Measurements from ENCODE around the gene UROC1. TPM values are rescaled to one million over a fixed set of nuclear protein-coding genes. Genes with fewer than 3 reads are reported as not detected.

Gene UROC1
- total RNA-seq, 6 experiments from 2014 or later: not detected

DNA sequence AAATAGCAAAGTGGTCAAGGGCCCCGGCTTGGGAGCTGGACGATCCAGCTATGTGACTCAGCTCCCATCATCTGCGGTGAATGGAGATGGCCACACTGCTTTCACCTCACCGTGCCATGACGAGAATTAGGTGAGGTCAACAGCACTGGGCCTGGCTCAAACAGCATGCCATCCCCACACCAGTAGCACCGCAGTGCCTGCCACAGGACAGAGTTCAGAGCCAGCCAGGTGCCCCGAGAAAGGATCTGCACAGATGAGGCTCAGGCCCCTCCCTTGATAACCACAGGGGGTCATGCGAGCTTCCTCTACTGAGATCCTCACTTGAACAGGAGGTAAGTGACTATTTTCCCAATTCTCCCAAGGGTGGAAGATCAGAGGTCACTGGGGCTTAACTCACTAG is 71.3 kb downstream of the UROC1 start:
- H3K9me3 Mint-ChIP-seq: no peaks in the 10 kb centered on the region
- H3K4me1 Mint-ChIP-seq (ENCODE audit: low read depth): peaks cover 15% of the 10 kb centered on the region
- H3K27me3 Mint-ChIP-seq (ENCODE audit: insufficient read depth): peaks cover 3% of the 10 kb centered on the region; the same call in 1 of the 2 replicates
- no peak for DNase-seq
- no peak for TF ChIP-seq CTCF (IDR thresholded peaks at IDR 0.05)
- no peak overlapping the region for H3K4me3 Mint-ChIP-seq
- no peak overlapping the region for H3K27ac Mint-ChIP-seq
- H3K36me3 Mint-ChIP-seq (ENCODE audit: low read depth): peaks cover 7% of the 10 kb centered on the region; the same call in 1 of the 2 replicates

- Mint-ChIP-seq H3K9me3 (no peaks in the 10 kb centered on the region), H3K27me3 (ENCODE audit: insufficient read depth) (no peaks in the 10 kb centered on the region), H3K27ac (no peak overlapping the region), H3K4me3 (no peak overlapping the region), H3K4me1 (ENCODE audit: low read depth) (peaks cover 15% of the 10 kb centered on the region), H3K36me3 (ENCODE audit: low read depth) (no peaks in the 10 kb centered on the region)
- DNase-seq: no peak
- no peak for TF ChIP-seq CTCF (IDR thresholded peaks at IDR 0.05)
Observed at GRCh38 chr3:126445506-126445905, 72.1 kb downstream of the UROC1 start.

- no peak for TF ChIP-seq CTCF (IDR thresholded peaks at IDR 0.05)
- Mint-ChIP-seq H3K36me3 (ENCODE audit: low read depth) (no peaks in the 10 kb centered on the region; the same call in 1 of the 2 replicates), H3K4me1 (ENCODE audit: low read depth) (peaks cover 15% of the 10 kb centered on the region), H3K27ac (no peak overlapping the region), H3K9me3 (no peaks in the 10 kb centered on the region), H3K27me3 (ENCODE audit: insufficient read depth) (no peaks in the 10 kb centered on the region), H3K4me3 (no peak overlapping the region)
- DNase-seq: no peak
Observed at GRCh38 chr3:126442856-126443242, 74.7 kb downstream of the UROC1 start.

- TF ChIP-seq CTCF (IDR thresholded peaks at IDR 0.05): no peak
- Mint-ChIP-seq H3K4me3 (no peak overlapping the region), H3K36me3 (ENCODE audit: low read depth) (peaks cover 6% of the 10 kb centered on the region; the same call in 1 of the 2 replicates)
Observed at GRCh38 chr3:126442094-126442855, 75.3 kb downstream of the UROC1 start.

DNA sequence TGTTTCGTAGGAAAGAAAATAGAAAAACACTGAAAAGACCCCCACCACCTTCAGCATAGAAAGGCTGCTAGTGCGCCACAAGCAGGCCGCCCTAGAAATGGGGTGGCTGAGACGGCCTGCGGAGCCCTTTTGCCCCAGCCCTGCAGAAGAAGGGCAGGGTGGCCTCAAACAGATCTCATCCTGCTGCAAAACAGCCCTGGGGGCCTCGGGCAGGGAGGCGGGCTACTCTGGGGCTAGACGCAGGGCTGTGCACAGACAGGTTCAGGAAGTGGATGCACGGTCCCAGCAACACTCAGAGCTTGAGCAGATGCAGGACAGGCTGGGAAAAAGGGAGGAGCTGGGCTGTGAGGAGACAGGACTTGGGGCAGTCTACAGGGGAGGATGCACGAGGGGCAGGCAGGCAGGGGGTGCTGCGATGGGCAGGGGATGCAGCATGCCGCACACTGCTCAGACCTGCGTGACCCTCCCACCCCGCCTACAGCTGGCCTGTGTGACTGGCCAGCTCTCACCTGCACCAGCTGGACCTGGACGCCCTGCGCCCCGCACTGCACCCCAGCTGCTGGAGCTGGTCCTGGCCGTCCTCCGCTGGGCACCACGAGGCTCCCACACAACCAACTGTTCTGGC is 76.2 kb downstream of the UROC1 start:
- Mint-ChIP-seq H3K27me3 (ENCODE audit: insufficient read depth) (no peaks in the 10 kb centered on the region), H3K4me1 (ENCODE audit: low read depth) (peaks cover 2% of the 10 kb centered on the region; the same call in 1 of the 2 replicates), H3K36me3 (ENCODE audit: low read depth) (peaks cover 9% of the 10 kb centered on the region; the same call in 1 of the 2 replicates), H3K9me3 (no peaks in the 10 kb centered on the region), H3K27ac (no peak overlapping the region), H3K4me3 (no peak overlapping the region)
- DNase-seq: no peak
- TF ChIP-seq CTCF (IDR thresholded peaks at IDR 0.05): no peak

More at GRCh38 chr3:126442094-126442855, 75.3 kb downstream of the UROC1 start:
- no peak for DNase-seq
- Mint-ChIP-seq H3K9me3 (no peaks in the 10 kb centered on the region), H3K4me1 (ENCODE audit: low read depth) (peaks cover 12% of the 10 kb centered on the region), H3K27ac (no peak overlapping the region), H3K27me3 (ENCODE audit: insufficient read depth) (no peaks in the 10 kb centered on the region)

Data from HFFc6 (cell line).